NB4 (cell line): ENCODE measurements around the gene SRGAP3.

Source experiments
- DNase-seq: peaks from one replicate; pipeline ENCODE4 v3.0.0; 2010; ENCODE audit warnings: low read depth
- H3K4me3 ChIP-seq: one replicate; pipeline ENCODE4 v1.5.1; 2011; ENCODE audit warnings: mild to moderate bottlenecking, low read depth, low read length, moderate library complexity
- CTCF ChIP-seq: IDR thresholded peaks from one replicate; pipeline ENCODE4 v1.5.1; 2012; ENCODE audit warnings: low read depth, low read length
- MAX ChIP-seq: IDR thresholded peaks from 2 replicates; pipeline ENCODE4 v1.6.1; 2011; ENCODE audit warnings: low read depth, low read length
- MYC ChIP-seq: IDR thresholded peaks from 2 replicates; pipeline ENCODE4 v1.6.1; 2011; ENCODE audit warnings: low read depth, low read length
- POLR2A ChIP-seq: IDR thresholded peaks from 2 replicates; pipeline ENCODE4 v1.6.1; 2011; ENCODE audit warnings: mild to moderate bottlenecking; ENCODE audit not compliant: insufficient read length; ENCODE audit errors: extremely low read depth

SRGAP3 gene

GRCh38 chr3:9260305-9260704 lies 10.9 kb upstream of the SRGAP3 start:
- DNase-seq, result no peak
- TF ChIP-seq MAX (no peak), MYC (no peak), POLR2A (no peak), CTCF (no peak)
- no peak overlapping the region for H3K4me3 ChIP-seq

GRCh38 chr3:9257092-9257491 lies 7.6 kb upstream of the SRGAP3 start:
- TF ChIP-seq CTCF (no peak), POLR2A (no peak), MAX (no peak), MYC (no peak)
- DNase-seq, result no peak
- H3K4me3 ChIP-seq, result no peak overlapping the region

GRCh38 chr3:9255976-9256375 lies 6.5 kb upstream of the SRGAP3 start:
- no peak for TF ChIP-seq POLR2A
- TF ChIP-seq CTCF, result no peak
- no peak for TF ChIP-seq MYC
- TF ChIP-seq MAX, result no peak
- no peak overlapping the region for H3K4me3 ChIP-seq
- no peak for DNase-seq

GRCh38 chr3:9254764-9255163 lies 5.3 kb upstream of the SRGAP3 start:
- TF ChIP-seq POLR2A (no peak), CTCF (no peak), MYC (no peak), MAX (no peak)
- no peak overlapping the region for H3K4me3 ChIP-seq
- no peak for DNase-seq

- TF ChIP-seq CTCF (no peak), POLR2A (no peak), MYC (no peak), MAX (no peak)
- H3K4me3 ChIP-seq, result no peak overlapping the region
- no peak for DNase-seq
Measured at GRCh38 chr3:9253327-9253726, 3.9 kb upstream of the SRGAP3 start.
